IPS-18a (cell line): ENCODE measurements around the gene AOPEP.

Experiments used
- H3K27ac ChIP-seq: one replicate; pipeline ENCODE4 v1.5.1; 2013; ENCODE audit warnings: low read length
- H3K27me3 ChIP-seq: one replicate; pipeline ENCODE4 v1.6.1; 2013; ENCODE audit warnings: mild to moderate bottlenecking, low read length; ENCODE audit not compliant: control insufficient read depth, insufficient read depth
- H3K36me3 ChIP-seq: one replicate; pipeline ENCODE4 v1.6.1; 2013; ENCODE audit warnings: low read depth, low read length; ENCODE audit not compliant: control insufficient read depth
- H3K4me1 ChIP-seq: one replicate; pipeline ENCODE4 v1.6.1; 2013; ENCODE audit warnings: low read depth, low read length; ENCODE audit not compliant: control insufficient read depth
- H3K4me3 ChIP-seq: one replicate; pipeline ENCODE4 v1.5.1; 2013; ENCODE audit warnings: low read length
- H3K9ac ChIP-seq: one replicate; pipeline ENCODE4 v1.6.1; 2013; ENCODE audit warnings: mild to moderate bottlenecking, low read length, moderate library complexity
- H3K9me3 ChIP-seq: one replicate; pipeline ENCODE4 v1.6.1; 2013; ENCODE audit warnings: low read depth, low read length; ENCODE audit not compliant: control insufficient read depth

Gene AOPEP

GRCh38 chr9:95086564-95086955 lies 360.1 kb downstream of the AOPEP start:
- H3K36me3 ChIP-seq: peaks cover 7% of the 10 kb centered on the region
- no peak overlapping the region for H3K9ac ChIP-seq
- no peak overlapping the region for H3K4me3 ChIP-seq
- no peaks in the 10 kb centered on the region for H3K27me3 ChIP-seq
- no peaks in the 10 kb centered on the region for H3K9me3 ChIP-seq
- no peak overlapping the region for H3K27ac ChIP-seq
- no peaks in the 10 kb centered on the region for H3K4me1 ChIP-seq

- Histone ChIP-seq H3K27me3 (no peaks in the 10 kb centered on the region), H3K9ac (no peak overlapping the region), H3K4me1 (peaks cover 11% of the 10 kb centered on the region), H3K36me3 (peaks cover 4% of the 10 kb centered on the region), H3K4me3 (no peak overlapping the region), H3K27ac (no peak overlapping the region), H3K9me3 (no peaks in the 10 kb centered on the region)
These were observed 361.3 kb downstream of the AOPEP start for GRCh38 chr9:95087659-95088242.

- H3K36me3 ChIP-seq: peaks cover 1% of the 10 kb centered on the region
- no peak overlapping the region for H3K4me3 ChIP-seq
- H3K9me3 ChIP-seq: no peaks in the 10 kb centered on the region
- peaks cover 13% of the 10 kb centered on the region for H3K4me1 ChIP-seq
- no peak overlapping the region for H3K9ac ChIP-seq
- H3K27me3 ChIP-seq: no peaks in the 10 kb centered on the region
- no peak overlapping the region for H3K27ac ChIP-seq
These were observed 362.1 kb downstream of the AOPEP start for GRCh38 chr9:95088421-95089161.

GRCh38 chr9:95089257-95090022 lies 362.9 kb downstream of the AOPEP start:
- no peak overlapping the region for H3K27ac ChIP-seq

GRCh38 chr9:95090023-95090791 lies 363.7 kb downstream of the AOPEP start:
- H3K9me3 ChIP-seq: no peaks in the 10 kb centered on the region
- H3K27ac ChIP-seq: no peak overlapping the region
- peaks cover 13% of the 10 kb centered on the region for H3K4me1 ChIP-seq
- H3K27me3 ChIP-seq: no peaks in the 10 kb centered on the region
- no peak overlapping the region for H3K9ac ChIP-seq
- H3K4me3 ChIP-seq: no peak overlapping the region
- no peaks in the 10 kb centered on the region for H3K36me3 ChIP-seq

More at GRCh38 chr9:95089257-95090022, 362.9 kb downstream of the AOPEP start:
- Histone ChIP-seq H3K4me3 (no peak overlapping the region), H3K9ac (no peak overlapping the region), H3K9me3 (no peaks in the 10 kb centered on the region), H3K4me1 (peaks cover 13% of the 10 kb centered on the region), H3K27me3 (no peaks in the 10 kb centered on the region), H3K36me3 (no peaks in the 10 kb centered on the region)

- no peak overlapping the region for H3K4me3 ChIP-seq
- no peak overlapping the region for H3K9ac ChIP-seq
- H3K9me3 ChIP-seq: no peaks in the 10 kb centered on the region
- no peak overlapping the region for H3K27ac ChIP-seq
- no peaks in the 10 kb centered on the region for H3K36me3 ChIP-seq
- H3K27me3 ChIP-seq: no peaks in the 10 kb centered on the region
- H3K4me1 ChIP-seq: peaks cover 13% of the 10 kb centered on the region
These were observed 364.5 kb downstream of the AOPEP start for GRCh38 chr9:95090871-95091577.

- Histone ChIP-seq H3K36me3 (no peaks in the 10 kb centered on the region), H3K9me3 (no peaks in the 10 kb centered on the region), H3K4me3 (no peak overlapping the region), H3K27me3 (no peaks in the 10 kb centered on the region), H3K9ac (no peak overlapping the region), H3K4me1 (peaks cover 13% of the 10 kb centered on the region), H3K27ac (no peak overlapping the region)
These were observed 365.2 kb downstream of the AOPEP start for GRCh38 chr9:95091601-95092261.

- Histone ChIP-seq H3K9ac (no peak overlapping the region), H3K36me3 (no peaks in the 10 kb centered on the region), H3K9me3 (no peaks in the 10 kb centered on the region), H3K27me3 (no peaks in the 10 kb centered on the region), H3K4me1 (peaks cover 13% of the 10 kb centered on the region), H3K27ac (no peak overlapping the region), H3K4me3 (no peak overlapping the region)
These were observed 366.0 kb downstream of the AOPEP start for GRCh38 chr9:95092262-95093072.

GRCh38 chr9:95093586-95093985 lies 367.1 kb downstream of the AOPEP start:
- Histone ChIP-seq H3K9me3 (no peaks in the 10 kb centered on the region), H3K27ac (no peak overlapping the region), H3K36me3 (no peaks in the 10 kb centered on the region), H3K4me1 (peaks cover 13% of the 10 kb centered on the region), H3K27me3 (no peaks in the 10 kb centered on the region), H3K9ac (no peak overlapping the region), H3K4me3 (no peak overlapping the region)

GRCh38 chr9:95094002-95094401 lies 367.5 kb downstream of the AOPEP start:
- Histone ChIP-seq H3K36me3 (no peaks in the 10 kb centered on the region), H3K27me3 (no peaks in the 10 kb centered on the region), H3K9ac (no peak overlapping the region), H3K27ac (no peak overlapping the region), H3K9me3 (no peaks in the 10 kb centered on the region), H3K4me1 (peaks cover 13% of the 10 kb centered on the region), H3K4me3 (no peak overlapping the region)
